ENCODE data around the gene TRPV4. TPM values are rescaled to one million over a fixed set of nuclear protein-coding genes. Genes with fewer than 3 reads are reported as not detected.

Gene TRPV4
- total RNA-seq, 3 donors from 2014 or later (not counting 1 experiment from before 2014, with no cell fraction given): not detected

DNA sequence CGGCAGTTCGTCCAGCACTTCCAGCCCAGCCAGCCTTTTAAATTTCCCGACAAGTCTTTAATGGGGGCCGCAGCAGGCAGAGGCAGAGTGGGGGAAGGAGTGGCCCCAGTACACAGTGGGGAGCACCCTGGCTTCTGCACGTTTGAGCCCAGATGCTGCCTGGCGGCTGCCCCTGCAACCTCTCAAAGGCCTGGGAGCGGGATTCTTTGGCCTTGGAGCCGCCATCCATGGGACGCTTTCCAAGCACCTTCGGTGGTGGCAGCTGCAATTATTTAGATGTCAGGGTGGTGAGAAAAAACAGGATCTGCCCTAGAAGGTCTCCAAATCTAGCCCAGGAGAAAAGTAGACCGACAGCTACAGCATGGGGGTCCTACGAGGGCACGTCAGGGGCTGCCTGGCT is 73.6 kb downstream of the TRPV4 start:
- no peak overlapping the region for H3K4me3 Mint-ChIP-seq
- Histone ChIP-seq H3K27me3 (ENCODE audit: control insufficient read depth, insufficient read depth, low read length) (no peaks in the 10 kb centered on the region), H3K4me1 (ENCODE audit: control insufficient read depth, insufficient read depth, low read length) (no peaks in the 10 kb centered on the region), H3K27ac (ENCODE audit: low read length) (no peak overlapping the region), H3K36me3 (ENCODE audit: control insufficient read depth, insufficient read depth, low read length) (no peaks in the 10 kb centered on the region), H3K4me3 (ENCODE audit: low read length) (no peak overlapping the region), H3K9me3 (ENCODE audit: control insufficient read depth, insufficient read depth, low read length) (peaks cover 7% of the 10 kb centered on the region)
- no peak for ATAC-seq
- DNase-seq: peak in 1 of 2 donors; percentile 8
- no peaks in the 10 kb centered on the region for H3K27me3 Mint-ChIP-seq (ENCODE audit: low read depth in 2 of 2)
- peaks cover 20% of the 10 kb centered on the region for H3K36me3 Mint-ChIP-seq
- peaks cover 0 to 14% of the 10 kb centered on the region in 2 donors for H3K4me1 Mint-ChIP-seq
- intact Hi-C loops (cut with micrococcal nuclease): no loop called here
- no peak overlapping the region for H3K27ac Mint-ChIP-seq
- WGBS (ENCODE audit: insufficient coverage): 92% methylated on average over 13 of the region's 13 CpGs
- H3K9me3 Mint-ChIP-seq: peaks cover 2 to 6% of the 10 kb centered on the region in 2 donors
- TF ChIP-seq, protein P1, sequence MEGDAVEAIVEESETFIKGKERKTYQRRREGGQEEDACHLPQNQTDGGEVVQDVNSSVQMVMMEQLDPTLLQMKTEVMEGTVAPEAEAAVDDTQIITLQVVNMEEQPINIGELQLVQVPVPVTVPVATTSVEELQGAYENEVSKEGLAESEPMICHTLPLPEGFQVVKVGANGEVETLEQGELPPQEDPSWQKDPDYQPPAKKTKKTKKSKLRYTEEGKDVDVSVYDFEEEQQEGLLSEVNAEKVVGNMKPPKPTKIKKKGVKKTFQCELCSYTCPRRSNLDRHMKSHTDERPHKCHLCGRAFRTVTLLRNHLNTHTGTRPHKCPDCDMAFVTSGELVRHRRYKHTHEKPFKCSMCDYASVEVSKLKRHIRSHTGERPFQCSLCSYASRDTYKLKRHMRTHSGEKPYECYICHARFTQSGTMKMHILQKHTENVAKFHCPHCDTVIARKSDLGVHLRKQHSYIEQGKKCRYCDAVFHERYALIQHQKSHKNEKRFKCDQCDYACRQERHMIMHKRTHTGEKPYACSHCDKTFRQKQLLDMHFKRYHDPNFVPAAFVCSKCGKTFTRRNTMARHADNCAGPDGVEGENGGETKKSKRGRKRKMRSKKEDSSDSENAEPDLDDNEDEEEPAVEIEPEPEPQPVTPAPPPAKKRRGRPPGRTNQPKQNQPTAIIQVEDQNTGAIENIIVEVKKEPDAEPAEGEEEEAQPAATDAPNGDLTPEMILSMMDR (IDR thresholded peaks at IDR 0.05): no peak

DNA sequence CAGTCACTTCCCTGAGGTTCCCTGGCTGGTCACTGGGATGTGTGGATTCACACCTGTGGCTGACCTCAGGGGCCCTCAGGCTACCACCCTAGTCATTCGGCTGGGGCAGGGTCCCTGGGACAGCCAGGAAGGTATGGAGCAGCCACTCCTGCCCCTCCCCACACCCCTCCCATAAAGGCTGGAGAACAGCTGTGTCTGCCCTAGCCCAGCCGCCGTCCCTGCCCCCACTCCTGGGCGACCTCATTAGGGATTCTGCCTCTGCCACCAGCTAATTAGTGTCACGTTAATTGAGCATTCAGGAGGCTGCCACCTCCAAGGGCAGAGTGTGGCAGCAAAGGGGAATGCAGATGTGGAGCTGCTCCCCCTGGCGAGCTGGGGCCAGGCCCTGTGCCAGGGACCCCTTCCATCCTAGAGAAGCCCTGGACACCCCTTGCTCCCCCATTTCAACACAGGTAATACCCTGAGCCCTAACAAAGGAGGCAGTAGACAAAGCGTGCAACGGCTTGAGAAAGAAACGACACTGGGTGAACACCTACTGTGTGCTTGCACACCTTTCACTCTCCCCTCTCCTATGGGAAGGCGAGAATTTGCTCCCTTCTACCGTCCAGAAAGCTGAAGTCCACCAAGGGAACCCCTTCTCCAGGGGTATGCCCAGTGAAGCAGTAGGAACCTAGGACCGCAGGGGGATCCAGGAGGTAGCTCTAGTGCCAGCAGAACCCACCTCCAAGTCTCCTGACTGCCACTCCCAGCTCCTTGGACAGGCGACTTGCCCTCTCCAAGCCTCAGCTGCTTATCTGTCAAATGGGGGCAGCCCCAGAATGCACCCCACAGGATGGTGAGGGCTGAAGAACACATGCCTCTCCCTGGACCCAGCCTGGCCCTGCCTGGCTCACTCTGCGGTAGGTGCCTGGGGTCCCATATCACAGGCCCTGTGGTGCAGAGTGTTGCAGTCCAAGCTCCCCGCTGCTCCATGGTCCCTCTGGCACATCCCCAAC is 74.5 kb downstream of the TRPV4 start:
- TF ChIP-seq, protein P1 (IDR thresholded peaks at IDR 0.05): no peak
- Histone ChIP-seq H3K9me3 (ENCODE audit: control insufficient read depth, insufficient read depth, low read length) (peaks cover 7% of the 10 kb centered on the region), H3K36me3 (ENCODE audit: control insufficient read depth, insufficient read depth, low read length) (no peaks in the 10 kb centered on the region), H3K4me3 (ENCODE audit: low read length) (no peak overlapping the region), H3K27me3 (ENCODE audit: control insufficient read depth, insufficient read depth, low read length) (no peaks in the 10 kb centered on the region), H3K4me1 (ENCODE audit: control insufficient read depth, insufficient read depth, low read length) (no peaks in the 10 kb centered on the region), H3K27ac (ENCODE audit: low read length) (no peak overlapping the region)
- H3K9me3 Mint-ChIP-seq: peaks cover 2 to 6% of the 10 kb centered on the region in 2 donors
- H3K27me3 Mint-ChIP-seq (ENCODE audit: low read depth in 2 of 2): no peaks in the 10 kb centered on the region
- no peak overlapping the region for H3K4me3 Mint-ChIP-seq
- H3K4me1 Mint-ChIP-seq: peaks cover 0 to 14% of the 10 kb centered on the region in 2 donors
- H3K36me3 Mint-ChIP-seq: peaks cover 20% of the 10 kb centered on the region
- DNase-seq (peak in 1 of 2 donors; percentile 14), ATAC-seq (no peak)
- intact Hi-C loops (cut with micrococcal nuclease): no loop called here
- WGBS (ENCODE audit: insufficient coverage): 83% methylated on average over 15 of the region's 15 CpGs
- H3K27ac Mint-ChIP-seq: no peak overlapping the region

DNA sequence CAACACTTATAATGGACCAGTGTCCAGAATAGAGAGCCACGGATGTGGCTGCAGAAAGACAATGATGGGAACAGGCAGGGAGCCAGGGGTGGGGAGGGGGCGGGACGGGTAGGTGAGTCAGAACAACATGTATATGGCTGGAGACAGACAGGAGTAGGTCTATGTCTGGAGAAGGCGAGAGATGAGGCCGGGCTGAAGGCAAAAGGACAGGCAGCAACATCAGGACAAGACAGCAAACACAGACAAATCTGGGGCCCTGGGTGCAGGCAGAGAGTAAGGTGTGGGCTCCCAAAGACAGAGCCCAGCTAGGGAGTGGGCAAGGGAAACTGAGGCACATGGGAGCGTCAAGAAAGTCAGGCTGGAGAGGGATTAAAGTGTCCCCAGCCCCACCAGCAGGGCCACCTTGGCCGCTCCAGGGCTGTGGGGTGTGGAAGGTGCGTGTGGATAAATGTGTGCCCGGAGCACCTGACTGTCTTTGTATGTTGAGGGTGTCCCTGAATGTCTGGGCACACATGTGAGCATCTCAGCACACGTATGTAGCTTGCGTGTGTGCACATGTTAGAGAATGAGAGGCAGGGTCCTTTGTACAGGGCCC is 75.4 kb downstream of the TRPV4 start:
- Histone ChIP-seq H3K36me3 (ENCODE audit: control insufficient read depth, insufficient read depth, low read length) (no peaks in the 10 kb centered on the region), H3K4me3 (ENCODE audit: low read length) (no peak overlapping the region), H3K4me1 (ENCODE audit: control insufficient read depth, insufficient read depth, low read length) (no peaks in the 10 kb centered on the region), H3K9me3 (ENCODE audit: control insufficient read depth, insufficient read depth, low read length) (no peaks in the 10 kb centered on the region), H3K27ac (ENCODE audit: low read length) (no peak overlapping the region), H3K27me3 (ENCODE audit: control insufficient read depth, insufficient read depth, low read length) (no peaks in the 10 kb centered on the region)
- Mint-ChIP-seq H3K27ac (no peak overlapping the region), H3K9me3 (peaks cover 2 to 6% of the 10 kb centered on the region in 2 donors), H3K4me1 (peaks cover 0 to 10% of the 10 kb centered on the region in 2 donors), H3K4me3 (no peak overlapping the region), H3K36me3 (peaks cover 20% of the 10 kb centered on the region), H3K27me3 (ENCODE audit: low read depth in 2 of 2) (no peaks in the 10 kb centered on the region)
- 89% methylated on average over 11 of the region's 11 CpGs for WGBS (ENCODE audit: insufficient coverage)
- DNase-seq (no peak), ATAC-seq (no peak)
- TF ChIP-seq, protein P1 (IDR thresholded peaks at IDR 0.05): no peak
- intact Hi-C loops (cut with micrococcal nuclease): no loop called here
